B cell (primary cell): Measurements from ENCODE around the gene UBB.

Source experiments
- EZH2 ChIP-seq: IDR thresholded peaks from 2 replicates; pipeline ENCODE4 v1.6.1; 2012; ENCODE audit warnings: borderline replicate concordance, low read depth, mild to moderate bottlenecking, moderate library complexity, low read length; ENCODE audit not compliant: insufficient read depth, poor library complexity, severe bottlenecking
- TF ChIP-seq, protein P1 (sequence below): fragments of 200-600 bp; IDR thresholded peaks from one replicate; pipeline ENCODE4 v1.8.0; 2022; ENCODE audit warnings: antibody characterized with exemption, mild to moderate bottlenecking

DNA sequence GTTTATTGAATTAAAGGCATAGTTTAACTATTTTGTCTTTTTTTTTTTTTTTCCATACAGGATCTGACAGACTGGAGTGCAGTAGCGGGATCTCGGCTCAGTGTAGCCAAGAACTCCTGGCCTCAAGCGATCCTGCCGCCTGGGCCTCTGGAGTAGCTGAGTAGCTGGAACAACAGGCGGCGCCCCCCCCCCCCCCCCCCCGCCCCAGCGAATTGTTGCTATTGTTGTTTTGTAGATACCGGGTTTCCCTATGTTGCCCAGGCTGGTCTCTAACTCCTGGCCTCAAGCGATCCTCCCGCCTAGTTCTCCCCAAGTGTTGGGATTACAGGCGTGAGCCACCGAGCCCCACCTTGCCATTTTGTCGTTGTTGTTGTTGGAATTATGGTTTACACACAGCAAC lies 26.3 kb upstream of the UBB start:
- TF ChIP-seq, protein P1, sequence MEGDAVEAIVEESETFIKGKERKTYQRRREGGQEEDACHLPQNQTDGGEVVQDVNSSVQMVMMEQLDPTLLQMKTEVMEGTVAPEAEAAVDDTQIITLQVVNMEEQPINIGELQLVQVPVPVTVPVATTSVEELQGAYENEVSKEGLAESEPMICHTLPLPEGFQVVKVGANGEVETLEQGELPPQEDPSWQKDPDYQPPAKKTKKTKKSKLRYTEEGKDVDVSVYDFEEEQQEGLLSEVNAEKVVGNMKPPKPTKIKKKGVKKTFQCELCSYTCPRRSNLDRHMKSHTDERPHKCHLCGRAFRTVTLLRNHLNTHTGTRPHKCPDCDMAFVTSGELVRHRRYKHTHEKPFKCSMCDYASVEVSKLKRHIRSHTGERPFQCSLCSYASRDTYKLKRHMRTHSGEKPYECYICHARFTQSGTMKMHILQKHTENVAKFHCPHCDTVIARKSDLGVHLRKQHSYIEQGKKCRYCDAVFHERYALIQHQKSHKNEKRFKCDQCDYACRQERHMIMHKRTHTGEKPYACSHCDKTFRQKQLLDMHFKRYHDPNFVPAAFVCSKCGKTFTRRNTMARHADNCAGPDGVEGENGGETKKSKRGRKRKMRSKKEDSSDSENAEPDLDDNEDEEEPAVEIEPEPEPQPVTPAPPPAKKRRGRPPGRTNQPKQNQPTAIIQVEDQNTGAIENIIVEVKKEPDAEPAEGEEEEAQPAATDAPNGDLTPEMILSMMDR, result no peak
- no peak for TF ChIP-seq EZH2
